ENCODE data around the gene GAB2. TPM values are rescaled to one million over a fixed set of nuclear protein-coding genes. Genes with fewer than 3 reads are reported as not detected.

The GAB2 gene
- total RNA-seq, 4 donors from 2014 or later: 18.0 to 42.4 (median 26.0) TPM

GRCh38 chr11:78187366-78188285, 230.0 kb downstream of the GAB2 start:
- TF ChIP-seq POLR2AphosphoS5 (IDR thresholded peaks at IDR 0.05) (no peak), CTCF (IDR thresholded peaks at IDR 0.05) (no peak), POLR2A (IDR thresholded peaks at IDR 0.05; ENCODE audit: low read depth) (no peak), EP300 (IDR thresholded peaks at IDR 0.05) (no peak)
- Histone ChIP-seq H3K4me3 (peak overlapping the region; percentile 75 to 94 (median 82)), H3K4me1 (peaks cover 25 to 64% (median 59%) of the 10 kb centered on the region in 4 donors), H3K27me3 (no peaks in the 10 kb centered on the region), H3K36me3 (peaks cover 0 to 10% (median 0%) of the 10 kb centered on the region in 4 donors), H3K27ac (replicated peaks in 1 of 4) (peak overlapping the region; percentile 80 to 89 (median 86)), H3K9me3 (no peaks in the 10 kb centered on the region)
- DNase-seq (ENCODE audit: extremely low spot score): no peak
- WGBS: 21% methylated on average over 31 of the region's 31 CpGs
- intact Hi-C loops (cut with DNase I): loop anchor here (5.0 kb wide), 2 partner anchors 40 to 375 kb away; no protein-coding TSS in a partner anchor

GRCh38 chr11:78181185-78181584, 236.4 kb downstream of the GAB2 start:
- 69% methylated on average over 2 of the region's 2 CpGs for WGBS
- H3K36me3 ChIP-seq: peaks cover 0 to 26% (median 8%) of the 10 kb centered on the region in 4 donors
- no peak overlapping the region for H3K27ac ChIP-seq (replicated peaks in 1 of 4)
- TF ChIP-seq CTCF (IDR thresholded peaks at IDR 0.05): no peak
- TF ChIP-seq POLR2AphosphoS5 (IDR thresholded peaks at IDR 0.05): no peak
- TF ChIP-seq POLR2A (IDR thresholded peaks at IDR 0.05; ENCODE audit: low read depth): no peak
- TF ChIP-seq EP300 (IDR thresholded peaks at IDR 0.05): no peak
- intact Hi-C loops (cut with DNase I): no loop called here
- no peak for DNase-seq (ENCODE audit: extremely low spot score)
- H3K27me3 ChIP-seq: no peaks in the 10 kb centered on the region
- H3K4me3 ChIP-seq: no peak overlapping the region
- H3K9me3 ChIP-seq: no peaks in the 10 kb centered on the region
- H3K4me1 ChIP-seq: peaks cover 6 to 11% (median 9%) of the 10 kb centered on the region in 4 donors

GRCh38 chr11:78180751-78181150, 236.9 kb downstream of the GAB2 start:
- peaks cover 0 to 28% (median 8%) of the 10 kb centered on the region in 4 donors for H3K36me3 ChIP-seq
- intact Hi-C loops (cut with DNase I): no loop called here
- WGBS: 89% methylated on average over 4 of the region's 4 CpGs

GRCh38 chr11:78179459-78180071, 238.1 kb downstream of the GAB2 start:
- whole genome bisulfite sequencing: 96% methylated on average over 7 of the region's 7 CpGs
- intact Hi-C loops (cut with DNase I): no loop called here
- no peaks in the 10 kb centered on the region for H3K9me3 ChIP-seq
- TF ChIP-seq POLR2A (IDR thresholded peaks at IDR 0.05; ENCODE audit: low read depth) (no peak), EP300 (IDR thresholded peaks at IDR 0.05) (no peak), CTCF (IDR thresholded peaks at IDR 0.05) (no peak), POLR2AphosphoS5 (IDR thresholded peaks at IDR 0.05) (no peak)
- peaks cover 0 to 10% (median 3%) of the 10 kb centered on the region in 4 donors for H3K4me1 ChIP-seq
- H3K27me3 ChIP-seq: no peaks in the 10 kb centered on the region
- peaks cover 0 to 28% (median 8%) of the 10 kb centered on the region in 4 donors for H3K36me3 ChIP-seq
- no peak overlapping the region for H3K27ac ChIP-seq (replicated peaks in 1 of 4)
- no peak overlapping the region for H3K4me3 ChIP-seq
- DNase-seq (ENCODE audit: extremely low spot score): no peak

More at GRCh38 chr11:78180751-78181150, 236.9 kb downstream of the GAB2 start:
- Histone ChIP-seq H3K27ac (replicated peaks in 1 of 4) (no peak overlapping the region), H3K9me3 (no peaks in the 10 kb centered on the region), H3K4me3 (no peak overlapping the region), H3K27me3 (no peaks in the 10 kb centered on the region), H3K4me1 (peaks cover 4 to 7% (median 5%) of the 10 kb centered on the region in 4 donors)
- TF ChIP-seq POLR2AphosphoS5 (IDR thresholded peaks at IDR 0.05) (no peak), CTCF (IDR thresholded peaks at IDR 0.05) (no peak), POLR2A (IDR thresholded peaks at IDR 0.05; ENCODE audit: low read depth) (no peak)
- no peak for DNase-seq (ENCODE audit: extremely low spot score)
